ENCODE results near the gene TNRC6C.

- no peak for TF ChIP-seq CTCF (IDR thresholded peaks at IDR 0.05; ENCODE audit: insufficient read depth, low read length, poor library complexity, severe bottlenecking)
- no peak for TF ChIP-seq EZH2phosphoT487 (conservative IDR thresholded peaks at IDR 0.05; ENCODE audit: low read length)
These were observed 88.4 kb downstream of the TNRC6C start for GRCh38 chr17:78046923-78047322.

Measured in SU-DHL-6 (cell line).